ENCODE results near the gene XRN2. TPM values are rescaled to one million over a fixed set of nuclear protein-coding genes. Genes with fewer than 3 reads are reported as not detected.
"Not testable (repeated sequence)": the region's sequence is repeated elsewhere in the genome, so short reads cannot be mapped to it uniquely, and the experiment has no call there.

Gene XRN2
- total RNA-seq, 1 donor from 2014 or later = 35.6 TPM

DNA sequence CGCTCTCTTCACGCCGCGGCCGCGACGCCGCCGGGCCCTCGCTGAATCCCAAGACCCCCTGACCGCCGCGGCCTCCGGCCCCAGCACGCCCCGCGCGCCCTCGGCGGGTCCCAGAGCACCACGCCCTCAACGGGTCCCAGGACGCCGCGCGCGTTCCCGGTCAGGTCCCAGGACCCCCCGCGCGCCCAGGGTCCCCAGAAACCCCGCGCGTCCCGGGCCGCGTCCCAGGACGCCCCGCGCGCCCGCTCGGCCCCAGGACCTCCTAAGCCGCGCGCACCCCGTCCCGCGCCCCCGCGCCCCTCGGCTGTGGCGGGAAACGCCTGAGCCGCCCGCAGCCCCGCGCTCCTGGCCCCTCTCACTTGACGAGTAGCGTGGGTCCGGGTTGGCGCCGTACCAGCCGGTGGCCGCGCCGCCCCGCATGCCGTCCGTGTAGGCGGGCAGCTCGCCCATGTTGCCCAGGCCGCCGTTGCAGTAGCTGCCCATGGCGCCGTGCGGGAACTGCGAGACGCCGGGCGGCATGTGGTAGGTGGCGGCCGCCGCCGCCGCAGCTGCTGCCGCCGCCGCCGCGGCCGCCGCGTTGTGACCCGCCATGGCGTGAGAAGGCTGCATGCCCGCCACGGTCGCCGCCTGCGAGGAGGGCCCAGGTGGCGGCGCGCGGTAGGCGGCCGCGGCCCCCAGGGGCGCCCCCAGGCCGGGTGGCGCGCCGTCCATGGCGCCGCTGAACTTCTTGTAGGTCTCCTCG is 93.6 kb downstream of the XRN2 start:
- no peak for DNase-seq
- intact Hi-C loops (cut with micrococcal nuclease) = no loop called here
- ATAC-seq = no peak

GRCh38 chr20:21397341-21398108 is 94.4 kb downstream of the XRN2 start, which contains the start of gene NKX2-4:
Gene NKX2-4, minus strand, starts transcription at chr20:21397526. Its CDS starts 127 bp downstream, at chr20:21397399.
- ATAC-seq = no peak
- no peak for DNase-seq
- intact Hi-C loops (cut with micrococcal nuclease) = no loop called here

DNA sequence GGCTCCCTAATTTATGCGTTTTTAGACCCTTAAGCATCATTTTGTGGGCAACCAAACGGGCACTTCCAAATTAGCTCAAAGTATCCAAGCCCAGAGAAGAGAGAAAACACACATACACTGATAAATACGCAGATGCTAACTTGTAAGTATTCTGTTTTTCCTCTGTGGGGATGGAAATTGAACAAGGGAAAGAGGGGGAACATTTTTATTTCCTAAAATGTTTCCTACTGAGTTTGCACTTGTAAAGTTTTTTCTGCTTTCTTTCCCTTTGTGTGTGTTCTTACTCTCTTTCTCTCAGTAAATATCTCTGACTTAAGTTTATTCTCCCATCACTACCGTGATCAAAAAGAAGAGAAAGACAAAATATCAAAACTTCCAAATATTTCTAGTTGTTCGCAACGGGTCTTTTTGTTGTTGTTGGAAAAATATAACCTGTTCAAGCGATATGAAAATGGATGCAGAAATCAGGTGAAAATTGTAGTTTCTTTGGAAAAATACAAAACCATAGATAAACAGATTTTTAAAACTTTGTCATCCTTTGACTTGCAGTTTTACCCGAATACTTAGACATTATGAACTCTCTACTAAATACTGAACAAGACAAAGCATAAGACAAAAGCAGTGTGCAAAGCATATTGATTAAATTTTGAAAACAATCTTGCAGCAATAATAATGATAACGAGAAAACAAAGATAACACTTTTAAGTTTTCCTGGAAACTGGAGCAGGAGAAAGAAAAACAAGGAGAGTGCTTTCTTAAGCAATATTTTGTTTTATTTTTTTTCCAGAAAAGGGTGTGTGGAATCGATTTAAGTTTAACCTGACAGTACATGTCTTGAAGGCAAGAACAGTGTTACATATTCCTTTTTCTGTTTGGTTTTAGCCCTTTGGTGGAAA is 95.2 kb downstream of the XRN2 start:
- intact Hi-C loops (cut with micrococcal nuclease) = no loop called here
- ATAC-seq (no peak), DNase-seq (no peak)

DNA sequence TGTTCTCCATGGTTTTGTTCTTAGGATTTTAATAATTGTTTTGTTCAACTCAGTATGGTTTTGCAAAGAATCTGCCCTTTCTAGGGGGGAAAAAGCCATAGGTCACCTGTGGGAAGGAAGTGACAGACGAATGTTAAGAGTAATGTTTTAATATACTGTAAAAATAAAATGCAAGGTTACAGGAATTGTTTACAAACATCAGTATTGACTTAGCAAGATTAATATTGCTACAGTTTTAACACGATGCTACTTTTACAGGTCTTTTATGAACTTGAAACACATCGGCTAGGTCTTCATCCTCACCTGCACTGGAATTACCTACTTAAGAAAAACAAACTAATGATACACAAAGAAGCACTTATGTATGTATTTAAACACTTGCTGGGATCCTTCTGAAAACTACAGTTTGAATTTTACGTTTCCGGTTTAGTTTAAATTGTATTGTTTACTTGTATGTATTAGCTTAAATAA is 95.9 kb downstream of the XRN2 start:
- DNase-seq = no peak
- ATAC-seq = no peak
- intact Hi-C loops (cut with micrococcal nuclease) = no loop called here

DNA sequence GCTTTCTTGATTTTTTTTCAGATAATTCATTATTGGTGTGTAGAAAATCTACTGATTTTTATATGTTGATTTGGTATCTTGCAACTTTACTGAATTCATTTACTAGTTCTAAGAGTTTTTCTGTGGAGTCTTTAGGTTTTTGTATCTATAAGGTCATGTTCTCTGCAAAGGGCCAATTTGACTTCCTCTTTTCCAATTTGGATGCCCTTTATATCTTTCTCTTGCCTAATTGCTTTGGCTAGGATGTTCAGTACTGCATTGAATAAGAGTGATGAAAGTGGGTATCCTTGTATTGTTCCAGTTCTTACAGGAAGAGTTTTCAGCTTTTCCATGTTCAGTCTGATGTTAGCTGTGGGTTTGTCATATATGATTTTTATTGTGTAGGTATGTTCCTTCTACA is 108.6 kb downstream of the XRN2 start:
- DNase-seq = no peak
- ATAC-seq = no peak
- intact Hi-C loops (cut with micrococcal nuclease) = no loop called here

DNA sequence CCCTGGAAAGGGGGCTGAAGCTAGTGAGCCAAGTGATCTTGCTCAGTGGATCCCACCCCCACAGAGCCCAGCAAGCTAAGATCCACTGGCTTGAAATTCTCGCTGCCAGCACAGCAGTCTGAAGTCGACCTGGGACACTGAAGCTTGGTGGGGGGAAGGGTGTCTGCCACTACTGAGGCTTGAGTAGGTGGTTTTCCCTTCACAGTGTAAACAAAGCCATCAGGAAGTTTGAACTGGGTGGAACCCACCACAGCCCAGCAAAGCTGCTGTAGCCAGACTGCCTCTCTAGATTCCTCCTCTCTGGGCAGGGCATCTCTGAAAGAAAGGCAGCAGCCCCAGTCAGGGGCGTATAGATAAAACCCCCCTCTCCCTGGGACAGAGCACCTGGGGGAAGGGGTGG is 110.9 kb downstream of the XRN2 start:
- intact Hi-C loops (cut with micrococcal nuclease); ATAC-seq; DNase-seq: not testable (repeated sequence)

GRCh38 chr20:21419147-21419546 is 116.0 kb downstream of the XRN2 start:
- DNase-seq; intact Hi-C loops (cut with micrococcal nuclease); ATAC-seq: not testable (repeated sequence)

GRCh38 chr20:21421601-21422236 is 118.6 kb downstream of the XRN2 start:
- intact Hi-C loops (cut with micrococcal nuclease) = no loop called here
- no peak for ATAC-seq
- DNase-seq = no peak

GRCh38 chr20:21423712-21424111 is 120.6 kb downstream of the XRN2 start:
- DNase-seq; intact Hi-C loops (cut with micrococcal nuclease); ATAC-seq: not testable (repeated sequence)

DNA sequence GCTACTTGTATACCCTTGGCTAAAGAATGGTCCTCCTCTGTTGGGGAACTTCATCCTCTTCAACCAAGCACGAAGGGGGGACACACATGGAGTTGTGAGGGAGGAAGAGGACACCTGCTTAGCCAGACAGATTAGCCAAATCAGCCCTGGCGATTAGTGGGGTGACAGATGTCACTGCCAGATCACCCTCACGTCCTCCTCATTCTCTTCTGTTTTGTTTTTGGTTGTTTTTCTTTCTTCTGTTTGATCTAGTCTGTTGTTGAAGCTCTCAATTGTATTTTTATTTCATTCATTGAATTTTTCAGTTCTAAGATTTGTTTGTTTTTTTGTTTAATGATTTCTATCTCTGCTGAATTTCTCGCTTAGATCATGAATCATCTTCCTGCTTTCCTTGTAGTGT is 121.7 kb downstream of the XRN2 start:
- DNase-seq (no peak), ATAC-seq (no peak)
- intact Hi-C loops (cut with micrococcal nuclease) = no loop called here

GRCh38 chr20:21430020-21430419 is 126.9 kb downstream of the XRN2 start:
- no peak for ATAC-seq
- intact Hi-C loops (cut with micrococcal nuclease) = no loop called here

GRCh38 chr20:21432911-21433310 is 129.8 kb downstream of the XRN2 start:
- ATAC-seq (no peak), DNase-seq (no peak)

More at GRCh38 chr20:21430020-21430419, 126.9 kb downstream of the XRN2 start:
- DNase-seq = no peak

GRCh38 chr20:21433329-21433890 is 130.3 kb downstream of the XRN2 start:
- ATAC-seq (no peak), DNase-seq (no peak)
- intact Hi-C loops (cut with micrococcal nuclease) = no loop called here

More at GRCh38 chr20:21432911-21433310, 129.8 kb downstream of the XRN2 start:
- intact Hi-C loops (cut with micrococcal nuclease) = no loop called here

DNA sequence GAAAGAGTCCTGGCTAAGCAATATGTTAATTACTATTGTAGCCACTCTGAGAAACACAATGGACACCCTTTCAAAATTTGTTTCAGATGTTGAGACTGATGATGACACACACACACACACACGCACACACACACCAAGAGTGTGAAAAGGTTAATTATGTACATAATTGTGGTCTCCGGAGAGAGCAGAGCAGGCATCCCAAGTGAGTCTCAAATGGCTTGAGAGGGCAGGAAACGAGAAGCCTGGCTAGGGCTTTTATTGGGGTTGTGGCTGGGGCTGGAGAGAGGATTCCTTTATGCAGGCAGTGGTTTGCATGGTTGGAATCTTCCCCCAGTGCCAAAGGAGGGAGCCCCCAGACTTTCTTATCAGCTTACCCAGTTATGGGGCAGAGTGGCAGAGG is 132.4 kb downstream of the XRN2 start:
- intact Hi-C loops (cut with micrococcal nuclease) = no loop called here
- no peak for DNase-seq
- no peak for ATAC-seq

GRCh38 chr20:21436205-21436604 is 133.1 kb downstream of the XRN2 start:
- intact Hi-C loops (cut with micrococcal nuclease) = no loop called here
- DNase-seq (no peak), ATAC-seq (no peak)

DNA sequence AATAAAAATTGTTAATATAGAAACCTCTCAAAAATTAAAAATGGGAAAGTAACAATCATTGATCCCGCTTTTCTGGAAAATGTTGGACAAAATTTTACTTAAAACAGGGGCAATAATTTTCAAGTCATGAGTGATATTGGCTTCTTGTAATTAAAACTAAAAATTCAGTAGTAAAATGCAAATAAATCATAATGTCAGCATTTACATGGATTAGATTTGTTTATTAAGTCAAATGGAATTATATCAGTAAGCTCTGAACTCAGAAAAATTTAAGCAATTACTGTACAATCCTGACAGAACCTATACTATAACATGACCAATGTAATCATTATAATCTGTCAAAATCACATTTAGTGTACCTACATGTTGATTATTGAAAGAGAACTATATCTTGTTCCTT is 134.1 kb downstream of the XRN2 start:
- DNase-seq (no peak), ATAC-seq (no peak)
- intact Hi-C loops (cut with micrococcal nuclease) = no loop called here

DNA sequence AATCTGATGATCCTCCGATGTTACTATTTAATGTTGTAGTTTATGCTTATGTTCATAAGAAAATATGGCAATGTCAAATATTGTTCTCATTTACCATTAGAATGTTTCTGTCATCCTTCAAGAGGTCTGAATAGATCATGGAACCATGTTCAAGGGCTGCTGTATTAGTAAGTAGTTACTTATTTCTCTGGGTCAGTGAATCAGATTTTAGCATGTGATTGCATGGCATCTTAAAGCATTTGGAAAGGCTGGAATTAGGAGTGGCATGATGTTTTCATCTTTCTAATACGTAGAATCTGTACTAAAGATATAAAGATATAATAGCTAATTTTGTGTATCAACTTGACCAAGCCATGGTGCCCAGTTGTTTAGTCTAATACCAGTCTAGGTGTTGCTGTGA is 134.7 kb downstream of the XRN2 start:
- intact Hi-C loops (cut with micrococcal nuclease) = no loop called here
- no peak for DNase-seq
- ATAC-seq = no peak

Data from left ventricle myocardium superior (tissue), 1 donor.